Osteocyte (in vitro differentiated cells): ENCODE measurements around the gene HSPA8. TPM values are rescaled to one million over a fixed set of nuclear protein-coding genes. Genes with fewer than 3 reads are reported as not detected.

ENCODE experiments used
- DNase-seq: peaks from one replicate; pipeline ENCODE4 v3.0.0; 2021; ENCODE audit warnings: mixed read lengths; ENCODE audit not compliant: unreplicated experiment; ENCODE audit errors: extremely low spot score
- H3K27ac Mint-ChIP-seq: one replicate; pipeline ENCODE4 v1.8.0; 2021; ENCODE audit warnings: mild to moderate bottlenecking, mixed read lengths; ENCODE audit not compliant: unreplicated experiment
- H3K27me3 Mint-ChIP-seq: one replicate; pipeline ENCODE4 v1.8.0; 2021; ENCODE audit warnings: mixed read lengths; ENCODE audit not compliant: unreplicated experiment
- H3K36me3 Mint-ChIP-seq: one replicate; pipeline ENCODE4 v1.8.0; 2021; ENCODE audit warnings: mixed read lengths; ENCODE audit not compliant: unreplicated experiment
- H3K4me1 Mint-ChIP-seq: one replicate; pipeline ENCODE4 v1.8.0; 2021; ENCODE audit warnings: mixed read lengths; ENCODE audit not compliant: unreplicated experiment
- H3K4me3 Mint-ChIP-seq: one replicate; pipeline ENCODE4 v1.8.0; 2021; ENCODE audit warnings: mild to moderate bottlenecking, moderate library complexity, mixed read lengths; ENCODE audit not compliant: unreplicated experiment
- H3K9me3 Mint-ChIP-seq: one replicate; pipeline ENCODE4 v1.8.0; 2021; ENCODE audit warnings: mixed read lengths; ENCODE audit not compliant: unreplicated experiment
- CTCF ChIP-seq: fragments of 200-600 bp; sonication (generic); IDR thresholded peaks from 2 replicates; pipeline ENCODE4 v1.5.0; 2021; ENCODE audit warnings: antibody characterized with exemption, mild to moderate bottlenecking, moderate library complexity
- long read RNA-seq: library from polyadenylated mRNA; unstranded; transcript quantifications from one replicate; pipeline ENCODE4 v2.0.0, GENCODE V29; 2021
- total RNA-seq: library from RNA; stranded (reverse); gene quantifications from 2 replicates; pipeline ENCODE4 v1.2.1, GENCODE V29; 2021

HSPA8 gene
- 1,086 and 1,095 TPM in 2 replicates for total RNA-seq
- long read RNA-seq, transcript HSPA8-211 (5 exons, 1,509 nt): minor isoform, 8 of 17,387 reads
- long read RNA-seq, transcript HSPA8-224 (9 exons, 2,463 nt): major isoform, 16,769 of 17,387 reads
- long read RNA-seq, transcript HSPA8-201 (8 exons, 2,186 nt): minor isoform, 94 of 17,387 reads
- long read RNA-seq, transcript HSPA8-222 (6 exons, 1,884 nt): minor isoform, 80 of 17,387 reads
- long read RNA-seq, partial matches to known transcripts: 221 of 17,387 reads
- long read RNA-seq, other reads (novel, unspliced or antisense): 202 of 17,387 reads

DNA sequence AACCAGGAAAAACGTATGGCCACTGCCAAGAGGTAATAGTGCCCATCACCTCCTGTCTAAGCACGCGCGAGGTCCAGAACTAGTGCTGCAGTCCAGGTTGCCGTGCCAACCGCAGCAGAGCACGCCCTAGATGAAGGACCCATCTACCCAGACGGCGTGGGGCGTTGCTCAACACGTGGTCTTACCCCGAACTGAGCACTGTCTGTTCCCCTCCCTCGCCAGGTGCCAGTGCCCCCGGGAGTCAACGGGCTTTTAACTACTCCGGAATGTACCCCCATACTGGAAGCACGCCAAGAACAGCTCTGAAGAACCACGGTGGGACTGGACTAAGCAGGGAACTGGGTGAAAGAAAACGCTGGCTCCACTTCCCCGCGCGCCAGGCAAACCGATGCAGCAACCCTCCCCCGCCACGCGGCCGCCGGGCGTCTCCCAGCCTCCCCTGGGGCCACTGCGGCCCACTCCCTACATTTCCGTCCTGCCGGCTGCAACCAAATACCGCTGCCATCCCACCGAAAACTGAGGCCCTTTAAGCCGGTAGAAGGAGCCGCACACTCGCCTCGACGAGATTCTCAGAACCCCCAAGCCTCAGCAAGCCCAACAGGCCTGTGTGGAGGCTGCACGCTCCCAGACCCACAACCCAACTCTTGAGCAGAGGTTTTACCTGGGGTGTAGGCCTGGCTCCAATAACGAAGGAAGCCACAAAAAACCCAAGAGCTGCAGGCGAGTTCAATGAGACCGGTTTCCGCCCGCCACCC, at the start of gene HSPA8:
HSPA8 (minus strand) TSS at position 734 of the 755 bp plus-strand sequence. CDS start 812 bp downstream, outside the sequence.
- no peak for TF ChIP-seq CTCF
- Mint-ChIP-seq H3K9me3 (no peaks in the 10 kb centered on the region), H3K4me3 (peak within 1 kb of the TSS; percentile 94), H3K4me1 (peaks cover 75% of the 10 kb centered on the region), H3K27ac (peak within 1 kb of the TSS; percentile 99), H3K27me3 (no peaks in the 10 kb centered on the region), H3K36me3 (peaks cover 51% of the 10 kb centered on the region)
- peak; percentile 86 for DNase-seq

DNA sequence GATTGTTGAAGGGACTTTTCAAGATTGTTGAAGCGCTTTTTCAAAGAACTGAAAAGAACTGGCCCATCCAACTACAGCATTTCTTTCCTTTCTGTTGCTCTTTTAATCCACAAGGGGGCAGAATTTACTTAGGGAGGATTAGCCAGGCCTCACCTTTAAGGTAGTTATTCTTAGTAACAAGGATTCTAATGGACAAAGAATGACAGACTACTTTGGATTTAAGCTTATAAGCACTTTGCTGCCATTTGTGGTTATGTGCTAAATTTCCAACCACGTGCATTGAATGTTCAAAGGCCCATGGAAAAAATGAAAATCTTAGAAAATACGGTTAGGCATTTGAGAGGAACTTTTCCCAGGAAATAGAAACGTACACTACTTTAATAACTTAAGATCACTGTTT, 49.5 kb upstream of the HSPA8 start:
- H3K36me3 Mint-ChIP-seq: peaks cover 2% of the 10 kb centered on the region

GRCh38 chr11:123110397-123110796, 48.5 kb upstream of the HSPA8 start:
- H3K36me3 Mint-ChIP-seq: peaks cover 2% of the 10 kb centered on the region
- no peak for TF ChIP-seq CTCF

More for the DNA sequence above, 49.5 kb upstream of the HSPA8 start:
- peak overlapping the region; percentile 34 for H3K27ac Mint-ChIP-seq
- peaks cover 7% of the 10 kb centered on the region for H3K4me1 Mint-ChIP-seq
- H3K27me3 Mint-ChIP-seq: no peaks in the 10 kb centered on the region
- no peaks in the 10 kb centered on the region for H3K9me3 Mint-ChIP-seq
- peak; percentile 88 for TF ChIP-seq CTCF
- DNase-seq: no peak
- no peak overlapping the region for H3K4me3 Mint-ChIP-seq

GRCh38 chr11:123107945-123108495, 46.1 kb upstream of the HSPA8 start:
- peaks cover 2% of the 10 kb centered on the region for H3K36me3 Mint-ChIP-seq
- no peak overlapping the region for H3K27ac Mint-ChIP-seq
- peaks cover 13% of the 10 kb centered on the region for H3K4me1 Mint-ChIP-seq
- no peaks in the 10 kb centered on the region for H3K9me3 Mint-ChIP-seq
- H3K4me3 Mint-ChIP-seq: no peak overlapping the region
- no peak for DNase-seq
- TF ChIP-seq CTCF: no peak
- no peaks in the 10 kb centered on the region for H3K27me3 Mint-ChIP-seq

More at GRCh38 chr11:123110397-123110796, 48.5 kb upstream of the HSPA8 start:
- peaks cover 7% of the 10 kb centered on the region for H3K4me1 Mint-ChIP-seq
- H3K27me3 Mint-ChIP-seq: no peaks in the 10 kb centered on the region
- no peak for DNase-seq
- no peak overlapping the region for H3K4me3 Mint-ChIP-seq
- no peaks in the 10 kb centered on the region for H3K9me3 Mint-ChIP-seq
- peak overlapping the region; percentile 53 for H3K27ac Mint-ChIP-seq

GRCh38 chr11:123104697-123105096, 42.8 kb upstream of the HSPA8 start:
- H3K9me3 Mint-ChIP-seq: no peaks in the 10 kb centered on the region
- no peak for DNase-seq
- TF ChIP-seq CTCF: no peak
- no peak overlapping the region for H3K27ac Mint-ChIP-seq
- H3K4me3 Mint-ChIP-seq: no peak overlapping the region
- no peaks in the 10 kb centered on the region for H3K27me3 Mint-ChIP-seq
- peaks cover 15% of the 10 kb centered on the region for H3K4me1 Mint-ChIP-seq
- peaks cover 2% of the 10 kb centered on the region for H3K36me3 Mint-ChIP-seq
